NT2/D1 (cell line): ENCODE measurements around the gene ACTN4.

Experiments
- SUZ12 ChIP-seq: IDR thresholded peaks from 2 replicates; pipeline ENCODE4 v1.6.1; 2011; ENCODE audit not compliant: insufficient read length, insufficient read depth; ENCODE audit errors: extremely low read depth
- YY1 ChIP-seq: IDR thresholded peaks from 2 replicates; pipeline ENCODE4 v1.6.1; 2011; ENCODE audit not compliant: insufficient read length, insufficient read depth
- ZNF274 ChIP-seq: IDR thresholded peaks from 2 replicates; pipeline ENCODE4 v1.6.1; 2011; ENCODE audit warnings: mild to moderate bottlenecking, low read depth, low read length

- TF ChIP-seq SUZ12, result no peak
- TF ChIP-seq YY1, result no peak
- TF ChIP-seq ZNF274, result no peak
Observed at GRCh38 chr19:38723990-38724854, 76.8 kb downstream of the ACTN4 start.
